Esophagus muscularis mucosa (tissue), 4 donors: ENCODE data around the gene PTPRN2. TPM values are rescaled to one million over a fixed set of nuclear protein-coding genes. Genes with fewer than 3 reads are reported as not detected.

ENCODE experiments used
- DNase-seq: peaks from one replicate; pipeline ENCODE4 v3.0.0-alpha.2; 2017; ENCODE audit errors: extremely low spot score
- H3K27ac ChIP-seq, 4 donors: fragments of 200-600 bp; sonication (generic); replicated peaks in 1 of 4; 1 replicate in 3 of 4; 2 replicates in 1 of 4; pipeline ENCODE4 v1.5.1; 2016 to 2019; ENCODE audit warnings: mild to moderate bottlenecking in 1 of 4
- H3K27me3 ChIP-seq, 4 donors: fragments of 200-600 bp; sonication (generic); one replicate each; pipeline versions ENCODE4 v1.5.1 to v1.6.0; 2016 to 2019
- H3K36me3 ChIP-seq, 4 donors: fragments of 200-600 bp; sonication (generic); one replicate each; pipeline ENCODE4 v1.5.1; 2016 to 2019
- H3K4me1 ChIP-seq, 4 donors: fragments of 200-600 bp; sonication (generic); one replicate each; pipeline ENCODE4 v1.5.1; 2016 to 2019
- H3K4me3 ChIP-seq, 4 donors: fragments of 200-600 bp; sonication (generic); 1 replicate in 2 of 4; 2 replicates in 2 of 4; pipeline ENCODE4 v1.5.1; 2016 to 2019; ENCODE audit warnings: mild to moderate bottlenecking in 4 of 4, moderate library complexity in 1 of 4
- H3K9me3 ChIP-seq, 4 donors: fragments of 200-600 bp; sonication (generic); 1 replicate in 3 of 4; 2 replicates in 1 of 4; pipeline ENCODE4 v1.5.1; 2016 to 2019
- EP300 ChIP-seq: sonication (generic); formaldehyde crosslinking; IDR thresholded peaks from one replicate; pipeline ENCODE4 v1.6.1; 2017; ENCODE audit warnings: antibody characterized with exemption
- POLR2A ChIP-seq: fragments of 450-650 bp; IDR thresholded peaks from one replicate; pipeline ENCODE4 v1.6.1; 2017; ENCODE audit warnings: antibody characterized with exemption, moderate library complexity, mild to moderate bottlenecking, low read depth
- POLR2AphosphoS5 ChIP-seq, 2 donors: sonication (generic); formaldehyde crosslinking; IDR thresholded peaks; one replicate each; pipeline ENCODE4 v1.6.1; 2017; ENCODE audit warnings: antibody characterized with exemption in 2 of 2
- WGBS: methylation state at CpG from one replicate; pipeline ENCODE4 v1.1.5; 2018; 5-methylcytosine and 5-hydroxymethylcytosine counted together
- intact Hi-C: fragments of 100-400 bp; cut with DNase I; formaldehyde crosslinking; loops from one replicate; pipeline ENCODE4 v1.15.1; 2023
- total RNA-seq, 4 donors: library from RNA; depleted of rRNA; stranded (reverse); fragments of >200 nt; gene quantifications; one replicate each; pipeline versions ENCODE4 v1.1.0 to v1.2.1, GENCODE V29; 2016
- TF ChIP-seq, protein P1 (sequence below), 3 experiments: fragments of 200-600 bp in 2 of 3; fragments of 450-650 bp in 1 of 3; sonication (generic) in 2 of 3; IDR thresholded peaks; one replicate each; pipeline ENCODE4 v1.5.1; 2017 to 2019; ENCODE audit warnings: antibody characterized with exemption in 3 of 3, mild to moderate bottlenecking in 2 of 3, moderate library complexity in 1 of 3

The PTPRN2 gene
- total RNA-seq, 4 donors from 2014 or later = 2.1 to 3.1 (median 3.1) TPM

DNA sequence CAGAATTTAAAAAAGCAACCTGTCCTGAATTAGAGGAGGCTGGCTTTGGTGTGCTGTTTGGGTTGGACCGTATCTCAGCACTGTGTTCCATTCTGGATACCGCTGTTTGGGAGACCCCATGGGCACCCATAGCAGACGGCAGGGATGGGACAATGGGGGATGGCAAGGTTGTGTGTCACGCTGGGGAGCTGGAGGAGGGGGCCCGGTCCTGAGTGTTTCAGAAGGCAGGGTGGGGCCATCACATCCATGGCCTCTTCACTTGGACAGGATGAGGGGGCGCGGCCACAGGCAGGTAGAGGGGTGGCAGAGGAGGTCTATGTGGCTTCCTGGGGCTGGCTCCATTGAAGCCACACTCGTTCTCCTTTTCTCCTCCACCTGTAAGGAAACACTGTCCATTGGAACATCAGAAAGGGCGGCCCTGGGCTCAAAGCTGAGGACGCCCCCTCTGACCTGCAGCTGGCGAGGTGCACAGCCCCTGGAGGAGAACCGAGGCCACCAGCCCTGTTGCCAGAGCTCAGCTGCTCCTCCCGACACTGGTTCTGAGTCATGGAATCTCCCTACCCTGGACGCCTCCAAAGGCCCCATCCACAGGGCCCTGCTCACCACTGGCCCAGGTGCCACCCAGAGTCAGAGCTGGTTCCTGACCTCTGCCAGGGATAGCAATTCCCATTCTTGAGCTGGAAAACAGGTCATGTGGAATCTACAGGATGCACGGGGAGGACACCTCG, 663.6 kb downstream of the PTPRN2 start:
- no peak for DNase-seq
- 89% methylated on average over 14 of the region's 16 CpGs for WGBS

DNA sequence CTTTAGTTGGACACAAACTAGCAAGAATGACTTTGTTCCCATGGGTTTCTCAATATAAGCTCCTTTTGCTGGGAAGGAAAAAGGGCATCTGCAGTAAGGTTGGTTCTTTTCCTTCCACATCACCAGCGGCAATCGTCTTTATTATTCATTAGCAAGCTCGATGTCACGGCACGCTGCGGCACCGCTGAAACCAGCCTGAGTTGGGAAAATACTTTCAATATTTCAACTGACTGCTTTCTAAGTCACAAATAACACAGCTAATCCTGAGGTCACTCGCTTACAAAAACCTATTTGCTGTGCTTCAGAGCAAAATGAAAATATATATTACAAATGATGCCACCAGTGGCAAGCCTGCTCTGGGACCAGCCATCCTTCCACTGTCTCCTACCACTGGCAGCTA, 665.0 kb downstream of the PTPRN2 start:
- no peaks in the 10 kb centered on the region for H3K4me1 ChIP-seq
- no peak overlapping the region for H3K27ac ChIP-seq
- WGBS = 96% methylated on average over 8 of the region's 8 CpGs
- H3K27me3 ChIP-seq = peaks cover 0 to 4% (median 0%) of the 10 kb centered on the region in 4 donors
- H3K36me3 ChIP-seq = no peaks in the 10 kb centered on the region
- H3K4me3 ChIP-seq = no peak overlapping the region
- no peak for DNase-seq
- intact Hi-C loops = no loop called here
- TF ChIP-seq EP300 (no peak), POLR2AphosphoS5 (IDR thresholded peaks at IDR 0.05) (no peak), POLR2A (no peak)
- TF ChIP-seq, protein P1, sequence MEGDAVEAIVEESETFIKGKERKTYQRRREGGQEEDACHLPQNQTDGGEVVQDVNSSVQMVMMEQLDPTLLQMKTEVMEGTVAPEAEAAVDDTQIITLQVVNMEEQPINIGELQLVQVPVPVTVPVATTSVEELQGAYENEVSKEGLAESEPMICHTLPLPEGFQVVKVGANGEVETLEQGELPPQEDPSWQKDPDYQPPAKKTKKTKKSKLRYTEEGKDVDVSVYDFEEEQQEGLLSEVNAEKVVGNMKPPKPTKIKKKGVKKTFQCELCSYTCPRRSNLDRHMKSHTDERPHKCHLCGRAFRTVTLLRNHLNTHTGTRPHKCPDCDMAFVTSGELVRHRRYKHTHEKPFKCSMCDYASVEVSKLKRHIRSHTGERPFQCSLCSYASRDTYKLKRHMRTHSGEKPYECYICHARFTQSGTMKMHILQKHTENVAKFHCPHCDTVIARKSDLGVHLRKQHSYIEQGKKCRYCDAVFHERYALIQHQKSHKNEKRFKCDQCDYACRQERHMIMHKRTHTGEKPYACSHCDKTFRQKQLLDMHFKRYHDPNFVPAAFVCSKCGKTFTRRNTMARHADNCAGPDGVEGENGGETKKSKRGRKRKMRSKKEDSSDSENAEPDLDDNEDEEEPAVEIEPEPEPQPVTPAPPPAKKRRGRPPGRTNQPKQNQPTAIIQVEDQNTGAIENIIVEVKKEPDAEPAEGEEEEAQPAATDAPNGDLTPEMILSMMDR (IDR thresholded peaks at IDR 0.05) = no peak
- peaks cover 0 to 9% (median 3%) of the 10 kb centered on the region in 4 donors for H3K9me3 ChIP-seq

More for the DNA sequence above, 663.6 kb downstream of the PTPRN2 start:
- Histone ChIP-seq H3K4me3 (no peak overlapping the region), H3K4me1 (no peaks in the 10 kb centered on the region), H3K9me3 (peaks cover 0 to 9% (median 3%) of the 10 kb centered on the region in 4 donors), H3K36me3 (no peaks in the 10 kb centered on the region), H3K27me3 (peaks cover 0 to 13% (median 0%) of the 10 kb centered on the region in 4 donors), H3K27ac (no peak overlapping the region)
- TF ChIP-seq POLR2A = no peak
- TF ChIP-seq EP300 = no peak
- TF ChIP-seq, protein P1 (IDR thresholded peaks at IDR 0.05) = no peak
- no peak for TF ChIP-seq POLR2AphosphoS5 (IDR thresholded peaks at IDR 0.05)
- intact Hi-C loops = no loop called here

DNA sequence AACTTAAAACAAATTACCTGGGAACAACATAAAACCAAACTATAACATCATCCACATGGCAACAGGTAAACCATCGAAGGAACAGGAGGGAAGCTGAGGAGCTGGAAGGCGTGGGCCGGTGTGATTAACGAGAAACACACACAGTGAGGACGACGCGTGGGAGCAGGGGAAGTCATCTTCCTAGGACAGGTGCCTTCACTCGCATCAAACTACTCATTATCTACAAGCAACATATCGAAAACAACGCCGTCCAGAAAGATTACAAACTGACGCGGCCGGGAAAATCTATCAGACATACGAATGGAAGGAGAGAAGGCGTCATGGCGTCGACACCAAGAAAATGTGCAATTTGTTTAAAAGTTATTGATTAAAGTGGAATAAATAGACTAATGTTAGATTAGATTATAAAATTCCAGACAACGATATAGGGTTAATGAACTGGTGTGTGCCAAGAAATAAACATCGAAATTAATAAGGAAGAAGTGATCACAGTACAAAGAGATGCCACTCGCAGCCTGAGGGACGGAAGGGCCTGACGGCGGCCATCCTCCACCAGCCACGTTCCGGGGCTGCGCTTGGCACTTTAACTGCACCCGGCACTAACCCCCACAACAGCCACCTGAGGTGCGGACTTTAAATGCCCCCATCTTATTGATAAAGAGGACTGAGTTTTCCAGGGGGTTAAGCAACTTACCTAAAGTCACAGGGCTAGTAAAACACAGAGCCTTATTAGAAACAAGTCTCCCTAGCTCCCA, 669.1 kb downstream of the PTPRN2 start:
- intact Hi-C loops = no loop called here
- Histone ChIP-seq H3K27me3 (peaks cover 0 to 10% (median 0%) of the 10 kb centered on the region in 4 donors), H3K27ac (no peak overlapping the region), H3K9me3 (peaks cover 0 to 28% (median 17%) of the 10 kb centered on the region in 4 donors), H3K4me3 (no peak overlapping the region), H3K36me3 (no peaks in the 10 kb centered on the region), H3K4me1 (no peaks in the 10 kb centered on the region)
- TF ChIP-seq, protein P1 (IDR thresholded peaks at IDR 0.05) = no peak
- no peak for TF ChIP-seq POLR2A
- no peak for TF ChIP-seq POLR2AphosphoS5 (IDR thresholded peaks at IDR 0.05)
- no peak for TF ChIP-seq EP300
- 89% methylated on average over 29 of the region's 29 CpGs for WGBS
- no peak for DNase-seq

DNA sequence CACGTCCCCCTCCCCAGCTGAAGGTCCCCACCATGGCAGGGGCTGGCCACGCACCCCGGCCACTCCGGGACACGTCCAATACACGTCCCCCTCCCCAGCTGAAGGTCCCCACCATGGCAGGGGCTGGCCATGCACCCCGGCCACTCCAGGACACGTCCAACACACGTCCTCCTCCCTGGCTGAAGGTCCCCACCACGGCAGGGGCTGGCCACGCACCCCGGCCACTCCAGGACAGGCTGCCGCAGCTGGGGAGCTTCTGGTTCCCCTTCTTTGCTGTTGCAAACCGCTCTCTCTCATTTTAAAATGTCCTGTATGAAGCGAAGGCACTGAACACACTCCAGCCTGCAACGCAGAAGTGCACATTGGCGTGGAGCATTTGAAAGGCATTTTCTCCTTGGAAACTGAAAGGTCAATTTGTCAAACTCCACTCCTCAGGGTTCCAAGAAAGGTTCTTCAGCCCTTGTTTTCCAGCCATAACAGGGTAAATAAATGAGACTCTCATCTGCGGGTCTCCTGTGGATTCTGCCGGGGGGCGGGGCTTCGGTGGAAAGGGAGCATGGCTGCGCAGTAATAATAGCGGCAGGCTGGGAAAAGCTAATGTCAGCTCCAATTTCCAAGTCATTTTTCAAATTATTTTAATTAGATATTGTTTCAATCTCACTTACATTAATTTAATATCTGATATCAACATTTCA, 670.5 kb downstream of the PTPRN2 start:
- H3K4me1 ChIP-seq = no peaks in the 10 kb centered on the region
- H3K36me3 ChIP-seq = no peaks in the 10 kb centered on the region
- H3K27ac ChIP-seq = no peak overlapping the region
- peaks cover 0 to 10% (median 0%) of the 10 kb centered on the region in 4 donors for H3K27me3 ChIP-seq
- intact Hi-C loops = no loop called here
- TF ChIP-seq EP300 = no peak
- TF ChIP-seq, protein P1 (IDR thresholded peaks at IDR 0.05) = no peak
- TF ChIP-seq POLR2AphosphoS5 (IDR thresholded peaks at IDR 0.05) = no peak
- no peak for TF ChIP-seq POLR2A
- 88% methylated on average over 19 of the region's 23 CpGs for WGBS
- H3K4me3 ChIP-seq = no peak overlapping the region
- peaks cover 0 to 28% (median 17%) of the 10 kb centered on the region in 4 donors for H3K9me3 ChIP-seq
- no peak for DNase-seq
